B cell (primary cell): Measurements from ENCODE around the gene CCDC38.

Experiments used
- EZH2 ChIP-seq: IDR thresholded peaks from 2 replicates; pipeline ENCODE4 v1.6.1; 2012; ENCODE audit warnings: borderline replicate concordance, low read depth, mild to moderate bottlenecking, moderate library complexity, low read length; ENCODE audit not compliant: insufficient read depth, poor library complexity, severe bottlenecking
- TF ChIP-seq, protein P1 (sequence below): fragments of 200-600 bp; IDR thresholded peaks from one replicate; pipeline ENCODE4 v1.8.0; 2022; ENCODE audit warnings: antibody characterized with exemption, mild to moderate bottlenecking

DNA sequence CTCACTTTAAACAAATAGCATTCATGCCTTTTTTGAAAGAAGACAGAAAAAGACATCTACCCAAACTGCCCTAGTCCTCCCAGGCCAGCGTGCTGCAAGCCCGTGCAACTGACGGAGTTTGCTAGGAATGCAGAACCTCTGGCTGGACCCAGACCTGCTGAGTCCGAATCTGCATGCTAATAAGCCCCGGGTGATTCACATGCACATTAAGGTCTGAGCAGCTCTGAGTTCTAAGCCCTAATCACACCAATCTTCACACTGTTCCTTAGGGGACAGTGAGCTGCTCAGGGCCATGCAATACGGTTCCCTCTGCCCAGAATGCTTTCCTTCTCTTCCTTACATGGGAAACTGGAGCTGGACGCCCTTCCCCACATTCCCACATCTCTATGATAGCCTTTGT, 28.5 kb upstream of the CCDC38 start:
- TF ChIP-seq, protein P1, sequence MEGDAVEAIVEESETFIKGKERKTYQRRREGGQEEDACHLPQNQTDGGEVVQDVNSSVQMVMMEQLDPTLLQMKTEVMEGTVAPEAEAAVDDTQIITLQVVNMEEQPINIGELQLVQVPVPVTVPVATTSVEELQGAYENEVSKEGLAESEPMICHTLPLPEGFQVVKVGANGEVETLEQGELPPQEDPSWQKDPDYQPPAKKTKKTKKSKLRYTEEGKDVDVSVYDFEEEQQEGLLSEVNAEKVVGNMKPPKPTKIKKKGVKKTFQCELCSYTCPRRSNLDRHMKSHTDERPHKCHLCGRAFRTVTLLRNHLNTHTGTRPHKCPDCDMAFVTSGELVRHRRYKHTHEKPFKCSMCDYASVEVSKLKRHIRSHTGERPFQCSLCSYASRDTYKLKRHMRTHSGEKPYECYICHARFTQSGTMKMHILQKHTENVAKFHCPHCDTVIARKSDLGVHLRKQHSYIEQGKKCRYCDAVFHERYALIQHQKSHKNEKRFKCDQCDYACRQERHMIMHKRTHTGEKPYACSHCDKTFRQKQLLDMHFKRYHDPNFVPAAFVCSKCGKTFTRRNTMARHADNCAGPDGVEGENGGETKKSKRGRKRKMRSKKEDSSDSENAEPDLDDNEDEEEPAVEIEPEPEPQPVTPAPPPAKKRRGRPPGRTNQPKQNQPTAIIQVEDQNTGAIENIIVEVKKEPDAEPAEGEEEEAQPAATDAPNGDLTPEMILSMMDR, result no peak
- TF ChIP-seq EZH2, result no peak
